GM21360 (cell line): Measurements from ENCODE around the gene CREM.
"Not testable (repeated sequence)": the region's sequence is repeated elsewhere in the genome, so short reads cannot be mapped to it uniquely, and the experiment has no call there.

Source experiments
- ATAC-seq: cut with Tn5 transposase; IDR thresholded peaks from one replicate; pipeline ENCODE4 v1.9.1; 2021; ENCODE audit warnings: mild to moderate bottlenecking, moderate library complexity; ENCODE audit not compliant: unreplicated experiment

Gene CREM

GRCh38 chr10:35191523-35191922 lies 64.9 kb downstream of the CREM start:
- ATAC-seq = no peak

- no peak for ATAC-seq
These were observed 66.1 kb downstream of the CREM start for GRCh38 chr10:35192645-35193249.

- ATAC-seq = no peak
These were observed 67.8 kb downstream of the CREM start for GRCh38 chr10:35194471-35194870.

GRCh38 chr10:35194906-35195305 lies 68.3 kb downstream of the CREM start:
- ATAC-seq = no peak

GRCh38 chr10:35195361-35196306 lies 69.0 kb downstream of the CREM start:
- peak; percentile 95 for ATAC-seq

GRCh38 chr10:35200487-35200886 lies 73.8 kb downstream of the CREM start:
- ATAC-seq = no peak

- no peak for ATAC-seq
These were observed 74.6 kb downstream of the CREM start for GRCh38 chr10:35201234-35201633.

- ATAC-seq = no peak
These were observed 75.4 kb downstream of the CREM start for GRCh38 chr10:35202050-35202449.

- ATAC-seq = no peak
These were observed 77.1 kb downstream of the CREM start for GRCh38 chr10:35203745-35204144.

- ATAC-seq = no peak
These were observed 78.1 kb downstream of the CREM start for GRCh38 chr10:35204650-35205319.

- no peak for ATAC-seq
These were observed 79.6 kb downstream of the CREM start for GRCh38 chr10:35206274-35206673.

GRCh38 chr10:35208536-35208935 lies 81.9 kb downstream of the CREM start:
- ATAC-seq = peak; percentile 77

- ATAC-seq = peak; percentile 31
These were observed 82.4 kb downstream of the CREM start for GRCh38 chr10:35208949-35209613.

- no peak for ATAC-seq
These were observed 84.3 kb downstream of the CREM start for GRCh38 chr10:35210961-35211360.

- ATAC-seq = no peak
These were observed 84.7 kb downstream of the CREM start for GRCh38 chr10:35211390-35211789.

- no peak for ATAC-seq
These were observed 86.2 kb downstream of the CREM start for GRCh38 chr10:35212856-35213255.

- no peak for ATAC-seq
These were observed 87.1 kb downstream of the CREM start for GRCh38 chr10:35213699-35214098.

GRCh38 chr10:35214607-35215020 lies 88.0 kb downstream of the CREM start:
- ATAC-seq = no peak

GRCh38 chr10:35215107-35215506 lies 88.5 kb downstream of the CREM start:
- no peak for ATAC-seq

GRCh38 chr10:35216303-35216905 lies 89.8 kb downstream of the CREM start:
- ATAC-seq = no peak

- not testable (repeated sequence) for ATAC-seq
These were observed 90.3 kb downstream of the CREM start for GRCh38 chr10:35216956-35217355.
